Nephron progenitor cell (in vitro differentiated cells): ENCODE results near the gene TBX20.

ENCODE experiments used
- DNase-seq: peaks from one replicate; pipeline ENCODE4 v3.0.0; 2021
- H3K27ac Mint-ChIP-seq: 2 replicates; pipeline ENCODE4 v1.8.0; 2021; ENCODE audit warnings: mild to moderate bottlenecking, moderate library complexity, mixed read lengths
- H3K27me3 Mint-ChIP-seq: 2 replicates; pipeline ENCODE4 v1.8.0; 2021; ENCODE audit warnings: mild to moderate bottlenecking, low read depth, mixed read lengths; ENCODE audit not compliant: poor library complexity
- H3K36me3 Mint-ChIP-seq: 2 replicates; pipeline ENCODE4 v1.8.0; 2021; ENCODE audit warnings: low read depth, mixed read lengths
- H3K4me1 Mint-ChIP-seq: 2 replicates; pipeline ENCODE4 v1.8.0; 2021; ENCODE audit warnings: mixed read lengths
- H3K4me3 Mint-ChIP-seq: 2 replicates; pipeline ENCODE4 v1.8.0; 2021; ENCODE audit warnings: mild to moderate bottlenecking, moderate library complexity, mixed read lengths
- H3K9me3 Mint-ChIP-seq: 2 replicates; pipeline ENCODE4 v1.8.0; 2021; ENCODE audit warnings: mild to moderate bottlenecking, moderate library complexity, mixed read lengths
- CTCF ChIP-seq: fragments of 200-600 bp; sonication (generic); IDR thresholded peaks from 2 replicates; pipeline ENCODE4 v1.5.0; 2021; ENCODE audit warnings: antibody characterized with exemption

The TBX20 gene

GRCh38 chr7:35261476-35262285, 7.8 kb upstream of the TBX20 start:
- H3K4me3 Mint-ChIP-seq = peak overlapping the region; percentile 66

DNA sequence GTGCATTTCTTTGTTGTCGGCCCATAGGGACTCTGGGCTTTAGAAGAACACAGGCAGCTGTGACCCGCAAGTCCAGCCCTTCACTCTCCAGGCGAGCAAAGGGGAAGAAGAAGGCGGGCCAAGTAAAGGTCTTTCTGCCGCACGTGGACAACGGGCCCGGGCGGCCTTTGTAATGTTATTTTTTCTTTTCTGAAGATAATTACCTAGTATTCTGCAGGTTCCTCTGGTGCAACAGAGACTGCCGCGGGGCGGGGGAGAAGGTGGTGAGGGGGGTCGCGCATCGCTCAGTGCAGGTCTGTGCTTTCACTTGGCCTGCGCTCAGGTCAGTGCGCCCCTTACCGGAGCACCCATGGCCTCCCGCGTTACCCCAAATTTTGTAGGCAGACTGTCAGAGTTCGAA, 7.1 kb upstream of the TBX20 start:
- DNase-seq = no peak
- TF ChIP-seq CTCF = no peak
- H3K36me3 Mint-ChIP-seq = no peaks in the 10 kb centered on the region
- H3K27ac Mint-ChIP-seq = no peak overlapping the region
- peak overlapping the region; percentile 66 for H3K4me3 Mint-ChIP-seq
- H3K9me3 Mint-ChIP-seq = no peaks in the 10 kb centered on the region
- peaks cover 10% of the 10 kb centered on the region for H3K4me1 Mint-ChIP-seq
- H3K27me3 Mint-ChIP-seq = peaks cover 100% of the 10 kb centered on the region

More at GRCh38 chr7:35261476-35262285, 7.8 kb upstream of the TBX20 start:
- Mint-ChIP-seq H3K27me3 (peaks cover 95% of the 10 kb centered on the region), H3K9me3 (no peaks in the 10 kb centered on the region), H3K36me3 (no peaks in the 10 kb centered on the region), H3K27ac (no peak overlapping the region), H3K4me1 (peaks cover 10% of the 10 kb centered on the region)
- peak; percentile 17 for TF ChIP-seq CTCF
- DNase-seq = peak; percentile 52

DNA sequence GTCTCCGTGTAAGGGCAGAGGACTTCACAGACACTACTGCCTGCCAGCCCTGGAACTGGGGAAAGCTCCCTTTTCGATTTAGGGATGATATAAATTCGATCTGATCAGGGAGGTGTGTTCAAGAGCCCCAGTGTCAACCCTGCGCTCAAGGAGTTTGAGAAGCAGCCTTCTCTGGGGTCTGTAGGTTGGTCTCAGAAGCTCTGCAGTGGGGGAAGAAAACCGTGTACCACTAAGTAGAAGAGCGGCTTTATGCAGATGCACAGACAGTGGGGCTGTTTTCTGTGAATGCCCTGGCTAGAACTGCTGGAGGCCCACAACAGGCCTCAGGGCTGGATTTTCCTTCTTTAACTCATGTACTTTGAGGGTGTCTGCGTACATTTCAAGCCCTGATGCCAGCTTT, 6.3 kb upstream of the TBX20 start:
- no peak for TF ChIP-seq CTCF
- H3K36me3 Mint-ChIP-seq = no peaks in the 10 kb centered on the region
- no peak for DNase-seq
- no peaks in the 10 kb centered on the region for H3K9me3 Mint-ChIP-seq
- H3K27me3 Mint-ChIP-seq = peaks cover 100% of the 10 kb centered on the region
- no peak overlapping the region for H3K4me3 Mint-ChIP-seq
- peaks cover 10% of the 10 kb centered on the region for H3K4me1 Mint-ChIP-seq
- no peak overlapping the region for H3K27ac Mint-ChIP-seq

GRCh38 chr7:35259523-35259908, 5.6 kb upstream of the TBX20 start:
- DNase-seq = no peak
- H3K36me3 Mint-ChIP-seq = no peaks in the 10 kb centered on the region
- H3K27ac Mint-ChIP-seq = no peak overlapping the region
- H3K9me3 Mint-ChIP-seq = no peaks in the 10 kb centered on the region
- H3K4me1 Mint-ChIP-seq = peaks cover 10% of the 10 kb centered on the region
- peaks cover 100% of the 10 kb centered on the region for H3K27me3 Mint-ChIP-seq
- H3K4me3 Mint-ChIP-seq = no peak overlapping the region
- TF ChIP-seq CTCF = no peak

GRCh38 chr7:35258868-35259522, 5.1 kb upstream of the TBX20 start:
- Mint-ChIP-seq H3K36me3 (no peaks in the 10 kb centered on the region), H3K27me3 (peaks cover 100% of the 10 kb centered on the region), H3K9me3 (no peaks in the 10 kb centered on the region), H3K4me3 (peak overlapping the region; percentile 56), H3K4me1 (peaks cover 10% of the 10 kb centered on the region), H3K27ac (no peak overlapping the region)
- TF ChIP-seq CTCF = no peak
- DNase-seq = no peak
